ENCODE measurements around the gene IGLON5.

IGLON5 gene

DNA sequence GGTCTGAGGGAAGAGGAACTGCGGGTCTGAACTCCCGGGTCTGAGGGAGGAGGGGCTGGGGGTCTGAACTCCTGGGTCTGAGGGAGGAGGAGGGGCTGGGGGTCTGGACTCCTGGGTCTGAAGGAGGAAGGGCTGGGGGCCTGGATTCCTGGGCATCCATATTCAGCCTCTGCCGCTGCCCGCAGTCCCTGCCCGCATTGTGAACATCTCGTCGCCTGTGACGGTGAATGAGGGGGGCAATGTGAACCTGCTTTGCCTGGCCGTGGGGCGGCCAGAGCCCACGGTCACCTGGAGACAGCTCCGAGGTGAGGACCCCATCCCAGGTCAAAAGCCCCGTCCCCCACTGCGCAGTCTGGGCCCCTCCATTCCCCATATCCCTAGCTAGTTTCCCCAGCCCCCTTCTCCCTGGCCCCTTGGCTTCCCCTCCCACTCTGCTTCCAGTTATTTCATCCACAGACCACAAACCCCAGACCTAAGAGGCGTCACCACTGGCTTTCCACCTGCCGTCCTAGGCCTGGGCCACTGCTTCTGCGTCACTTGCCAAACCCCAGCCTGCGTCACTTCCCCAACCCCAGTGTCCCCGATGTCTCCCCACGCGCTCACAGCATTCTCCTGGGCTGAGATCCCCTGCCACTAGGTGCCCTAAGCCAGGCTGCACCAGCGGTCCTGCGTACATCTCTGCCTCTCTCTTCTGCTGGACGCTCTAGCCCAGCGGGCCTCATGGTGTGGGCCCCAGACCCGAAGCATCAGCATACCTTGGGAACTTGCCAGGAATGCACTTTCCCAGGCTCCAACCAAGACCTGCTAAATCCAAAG is 13.9 kb downstream of the IGLON5 start:
- Histone ChIP-seq H3K4me1 (ENCODE audit: insufficient read depth, low read length, poor library complexity, severe bottlenecking) (no peaks in the 10 kb centered on the region), H3K4me3 (ENCODE audit: low read length, poor library complexity, severe bottlenecking) (no peak overlapping the region), H3K79me2 (ENCODE audit: insufficient read depth, low read length) (no peaks in the 10 kb centered on the region), H3K9me3 (ENCODE audit: insufficient read depth, low read depth, low read length) (no peaks in the 10 kb centered on the region), H3K27me3 (ENCODE audit: insufficient read depth, low read length, poor library complexity, severe bottlenecking) (no peaks in the 10 kb centered on the region), H3K4me2 (ENCODE audit: low read depth, low read length, poor library complexity, severe bottlenecking) (no peak overlapping the region), H3K36me3 (ENCODE audit: insufficient read depth, low read length) (no peaks in the 10 kb centered on the region), H2AFZ (ENCODE audit: low read length) (no peak overlapping the region), H4K20me1 (ENCODE audit: insufficient read depth, low read length, poor library complexity, severe bottlenecking) (no peaks in the 10 kb centered on the region), H3F3A (ENCODE audit: low read depth) (no peaks in the 10 kb centered on the region), H3K9ac (ENCODE audit: low read depth, low read length, poor library complexity, severe bottlenecking) (no peak overlapping the region), H3K9me2 (replicated peaks; ENCODE audit: low read depth, low read length) (no peaks in the 10 kb centered on the region)
- TF ChIP-seq CTCF (conservative IDR thresholded peaks at IDR 0.05; ENCODE audit: low read length), result no peak
- no peak for TF ChIP-seq EZH2phosphoT487 (IDR thresholded peaks at IDR 0.05; ENCODE audit: borderline replicate concordance)

DNA sequence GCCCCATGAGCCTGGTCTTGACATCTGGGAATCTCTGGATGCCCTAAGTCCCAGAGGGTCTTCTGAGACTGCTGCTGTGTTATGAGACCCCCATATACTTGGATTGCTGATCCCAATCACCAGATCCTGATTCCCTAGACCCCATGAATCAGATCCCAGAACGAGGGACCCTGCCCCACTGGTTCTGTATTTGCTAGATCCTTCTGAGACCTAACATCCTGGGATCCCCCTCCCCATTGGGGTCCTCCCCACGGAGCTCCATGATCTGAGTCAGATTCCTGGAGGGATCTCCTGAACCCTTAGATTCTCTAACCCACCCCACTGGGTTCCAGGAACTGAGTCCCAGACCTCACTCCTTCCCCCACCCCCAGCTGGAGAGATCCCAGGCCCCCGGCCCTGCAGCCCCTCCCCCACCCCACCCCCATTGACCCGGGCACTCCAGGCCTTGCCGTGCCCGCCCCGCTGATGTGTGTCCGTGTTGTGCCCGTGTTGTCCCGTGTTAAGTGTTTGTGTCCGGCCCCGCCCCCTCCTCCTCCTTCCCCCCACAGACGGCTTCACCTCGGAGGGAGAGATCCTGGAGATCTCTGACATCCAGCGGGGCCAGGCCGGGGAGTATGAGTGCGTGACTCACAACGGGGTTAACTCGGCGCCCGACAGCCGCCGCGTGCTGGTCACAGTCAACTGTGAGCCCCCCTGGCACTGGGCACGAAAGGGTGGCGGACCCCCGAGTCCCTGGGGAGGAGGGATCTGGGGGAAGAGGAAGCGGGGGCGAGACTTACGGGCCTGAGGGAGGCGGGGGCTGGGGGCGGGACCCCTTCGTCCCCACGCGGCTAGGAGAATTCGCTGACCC is 15.0 kb downstream of the IGLON5 start:
- Histone ChIP-seq H4K20me1 (ENCODE audit: insufficient read depth, low read length, poor library complexity, severe bottlenecking) (no peaks in the 10 kb centered on the region), H2AFZ (ENCODE audit: low read length) (no peak overlapping the region), H3K36me3 (ENCODE audit: insufficient read depth, low read length) (no peaks in the 10 kb centered on the region), H3F3A (ENCODE audit: low read depth) (no peaks in the 10 kb centered on the region), H3K4me2 (ENCODE audit: low read depth, low read length, poor library complexity, severe bottlenecking) (no peak overlapping the region), H3K9ac (ENCODE audit: low read depth, low read length, poor library complexity, severe bottlenecking) (no peak overlapping the region), H3K27me3 (ENCODE audit: insufficient read depth, low read length, poor library complexity, severe bottlenecking) (no peaks in the 10 kb centered on the region), H3K4me1 (ENCODE audit: insufficient read depth, low read length, poor library complexity, severe bottlenecking) (no peaks in the 10 kb centered on the region), H3K9me3 (ENCODE audit: insufficient read depth, low read depth, low read length) (no peaks in the 10 kb centered on the region), H3K79me2 (ENCODE audit: insufficient read depth, low read length) (no peaks in the 10 kb centered on the region), H3K4me3 (ENCODE audit: low read length, poor library complexity, severe bottlenecking) (no peak overlapping the region), H3K9me2 (replicated peaks; ENCODE audit: low read depth, low read length) (no peaks in the 10 kb centered on the region)
- no peak for TF ChIP-seq EZH2phosphoT487 (IDR thresholded peaks at IDR 0.05; ENCODE audit: borderline replicate concordance)
- TF ChIP-seq CTCF (conservative IDR thresholded peaks at IDR 0.05; ENCODE audit: low read length), result no peak

DNA sequence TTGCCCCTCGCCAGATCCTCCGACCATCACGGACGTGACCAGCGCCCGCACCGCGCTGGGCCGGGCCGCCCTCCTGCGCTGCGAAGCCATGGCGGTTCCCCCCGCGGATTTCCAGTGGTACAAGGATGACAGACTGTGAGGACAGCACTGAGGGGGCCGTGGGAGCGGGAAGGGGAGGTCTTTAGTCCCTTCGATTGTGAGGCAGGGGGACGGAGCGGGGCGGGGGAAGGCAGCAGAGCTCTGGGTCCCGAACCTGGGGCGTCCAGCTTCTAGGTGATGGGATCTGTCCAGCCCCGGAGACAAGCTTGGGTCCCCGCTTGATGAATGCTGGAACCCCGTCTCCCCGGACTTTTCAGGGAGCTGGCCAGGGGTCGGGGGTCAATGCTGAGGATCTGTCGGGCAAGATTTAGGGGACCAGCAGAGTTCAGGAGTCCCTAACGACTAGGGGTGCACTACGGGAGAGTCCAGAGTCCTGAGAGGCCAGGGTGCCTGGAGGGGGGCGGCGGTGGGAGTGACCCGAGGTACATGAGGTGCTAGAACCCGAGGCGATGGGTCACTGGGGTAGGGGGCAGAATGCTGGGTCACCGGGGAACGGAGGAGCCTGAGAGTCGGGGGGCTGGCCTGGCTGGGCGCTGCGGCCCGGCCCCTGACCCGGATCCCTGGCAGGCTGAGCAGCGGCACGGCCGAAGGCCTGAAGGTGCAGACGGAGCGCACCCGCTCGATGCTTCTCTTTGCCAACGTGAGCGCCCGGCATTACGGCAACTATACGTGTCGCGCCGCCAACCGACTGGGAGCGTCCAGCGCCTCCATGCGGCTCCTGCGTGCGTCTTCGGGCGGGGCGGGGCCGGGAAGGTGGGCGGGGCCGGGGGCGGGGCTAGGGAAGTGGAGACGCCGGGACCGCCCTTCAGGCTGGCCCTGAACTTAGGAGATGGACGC is 15.9 kb downstream of the IGLON5 start:
- Histone ChIP-seq H3K4me3 (ENCODE audit: low read length, poor library complexity, severe bottlenecking) (no peak overlapping the region), H3K9me2 (replicated peaks; ENCODE audit: low read depth, low read length) (no peaks in the 10 kb centered on the region), H3K27me3 (ENCODE audit: insufficient read depth, low read length, poor library complexity, severe bottlenecking) (no peaks in the 10 kb centered on the region), H3F3A (ENCODE audit: low read depth) (no peaks in the 10 kb centered on the region), H3K36me3 (ENCODE audit: insufficient read depth, low read length) (no peaks in the 10 kb centered on the region), H3K9me3 (ENCODE audit: insufficient read depth, low read depth, low read length) (no peaks in the 10 kb centered on the region), H3K9ac (ENCODE audit: low read depth, low read length, poor library complexity, severe bottlenecking) (no peak overlapping the region), H3K4me1 (ENCODE audit: insufficient read depth, low read length, poor library complexity, severe bottlenecking) (no peaks in the 10 kb centered on the region), H2AFZ (ENCODE audit: low read length) (no peak overlapping the region), H3K4me2 (ENCODE audit: low read depth, low read length, poor library complexity, severe bottlenecking) (no peak overlapping the region), H4K20me1 (ENCODE audit: insufficient read depth, low read length, poor library complexity, severe bottlenecking) (no peaks in the 10 kb centered on the region), H3K79me2 (ENCODE audit: insufficient read depth, low read length) (no peaks in the 10 kb centered on the region)
- no peak for TF ChIP-seq CTCF (conservative IDR thresholded peaks at IDR 0.05; ENCODE audit: low read length)
- no peak for TF ChIP-seq EZH2phosphoT487 (IDR thresholded peaks at IDR 0.05; ENCODE audit: borderline replicate concordance)

Data from Loucy (cell line).